Astrocyte (in vitro differentiated cells and primary cell): ENCODE results near the gene GNG12.

ENCODE experiments used
- CTCF ChIP-seq: IDR thresholded peaks from 2 replicates; pipeline ENCODE4 v1.5.1; 2011; ENCODE audit warnings: low read depth, mild to moderate bottlenecking, inconsistent platforms, low read length, moderate library complexity; ENCODE audit not compliant: insufficient read depth
- EZH2 ChIP-seq: IDR thresholded peaks from 2 replicates; pipeline ENCODE4 v1.6.1; 2012; ENCODE audit warnings: mild to moderate bottlenecking, low read length, inconsistent platforms; ENCODE audit not compliant: insufficient read depth

GRCh38 chr1:67771152-67771551 lies 62.1 kb downstream of the GNG12 start:
- TF ChIP-seq CTCF (peak; percentile 27), EZH2 (no peak)
